22Rv1 (cell line): ENCODE data around the gene ONECUT1.

ENCODE experiments used
- CTCF ChIP-seq: fragments of 450-650 bp; IDR thresholded peaks from 2 replicates; pipeline ENCODE4 v1.5.1; 2017; ENCODE audit warnings: mild to moderate bottlenecking
- ZFX ChIP-seq: fragments of 450-650 bp; IDR thresholded peaks from 2 replicates; pipeline ENCODE4 v1.6.1; 2017; ENCODE audit warnings: antibody characterized with exemption, borderline replicate concordance

GRCh38 chr15:52787123-52787503, 3.0 kb downstream of the ONECUT1 start:
- no peak for TF ChIP-seq CTCF
- TF ChIP-seq ZFX, result no peak
